22Rv1 (cell line): ENCODE measurements around the gene CCL24.
A peak's percentile ranks its signal among the peaks of the same experiment; 100 is the strongest.

Source experiments
- CTCF ChIP-seq: fragments of 450-650 bp; IDR thresholded peaks from 2 replicates; pipeline ENCODE4 v1.5.1; 2017; ENCODE audit warnings: mild to moderate bottlenecking
- ZFX ChIP-seq: fragments of 450-650 bp; IDR thresholded peaks from 2 replicates; pipeline ENCODE4 v1.6.1; 2017; ENCODE audit warnings: antibody characterized with exemption, borderline replicate concordance

- TF ChIP-seq CTCF (peak; percentile 90), ZFX (no peak)
These were observed 51.2 kb downstream of the CCL24 start for GRCh38 chr7:75762350-75762917.
